ENCODE measurements around the gene CT45A6. TPM values are rescaled to one million over a fixed set of nuclear protein-coding genes. Genes with fewer than 3 reads are reported as not detected.

The CT45A6 gene
- polyA plus RNA-seq, 1 of the 3 experiments (the other 2 are of a cell fraction) = not detected

Other genes with a start within 250 kb of the CT45A6 start
- not detected in 2 replicates for gene CT45A1, start 89.1 kb downstream of the CT45A6 start, polyA plus RNA-seq (2012; rRNA removed)
- gene CT45A3, start 34.6 kb downstream of the CT45A6 start, polyA plus RNA-seq (2012; rRNA removed) = not detected in 2 replicates
- not detected in 2 replicates for gene CT45A5, start 17.3 kb downstream of the CT45A6 start, polyA plus RNA-seq (2012; rRNA removed)
- gene CT45A2, start 17.2 kb upstream of the CT45A6 start, polyA plus RNA-seq (2012; rRNA removed) = not detected in 2 replicates
- not detected in 2 replicates for gene CT45A7, start 34.5 kb upstream of the CT45A6 start, polyA plus RNA-seq (2012; rRNA removed)
- gene CT45A8, start 51.8 kb upstream of the CT45A6 start, polyA plus RNA-seq (2012; rRNA removed) = not detected in 2 replicates
- not detected in 2 replicates for gene CT45A9, start 69.0 kb upstream of the CT45A6 start, polyA plus RNA-seq (2012; rRNA removed)
- gene CT45A10, start 90.7 kb upstream of the CT45A6 start, polyA plus RNA-seq (2012; rRNA removed) = not detected in 2 replicates
- gene SAGE1, start 90.9 kb upstream of the CT45A6 start, polyA plus RNA-seq (2012; rRNA removed) = not detected in 2 replicates
- 7.3 and 8.7 TPM in 2 replicates for gene MMGT1, start 171.2 kb upstream of the CT45A6 start, polyA plus RNA-seq (2012; rRNA removed)
- 5.0 and 6.7 TPM in 2 replicates for gene SLC9A6, start 182.6 kb upstream of the CT45A6 start, polyA plus RNA-seq (2012; rRNA removed)

All from SK-N-SH (cell line).